PFSK-1 (cell line): ENCODE measurements around the gene MCTP1.

Experiments used
- POLR2AphosphoS5 ChIP-seq: IDR thresholded peaks from 2 replicates; pipeline ENCODE4 v1.6.1; 2012; ENCODE audit warnings: low read depth, mild to moderate bottlenecking, control low read depth, low read length, moderate library complexity
- REST ChIP-seq, 2 experiments: IDR thresholded peaks; 2 replicates each; pipeline versions ENCODE4 v1.6.1 to v1.8.0; 2011 to 2012; ENCODE audit warnings: low read depth in 2 of 2, low read length in 2 of 2, control low read depth in 1 of 2, inconsistent platforms in 1 of 2, mild to moderate bottlenecking in 1 of 2, moderate library complexity in 1 of 2; ENCODE audit not compliant: insufficient read depth in 1 of 2
- SIN3A ChIP-seq: IDR thresholded peaks from 2 replicates; pipeline ENCODE4 v1.6.1; 2012; ENCODE audit warnings: mild to moderate bottlenecking, low read length, moderate library complexity, borderline replicate concordance; ENCODE audit not compliant: insufficient read depth
- TAF1 ChIP-seq: IDR thresholded peaks from 2 replicates; pipeline ENCODE4 v1.6.1; 2012; ENCODE audit warnings: low read length, control low read depth, borderline replicate concordance; ENCODE audit not compliant: insufficient read depth

GRCh38 chr5:94967525-94967924, 317.4 kb downstream of the MCTP1 start:
- no peak for TF ChIP-seq SIN3A
- no peak for TF ChIP-seq POLR2AphosphoS5
- no peak for TF ChIP-seq REST (IDR thresholded peaks at IDR 0.05; ENCODE audit: insufficient read depth in 1 of 2, low read depth in 2 of 2, low read length in 2 of 2)
- TF ChIP-seq TAF1: no peak
